GM10248 (cell line): ENCODE data around the gene GALNS.

Experiments
- CTCF ChIA-PET: fragments of 300-600 bp; sonication (Branson Sonifier 250); formaldehyde crosslinking; extraction: SDS; loops from one replicate; lab custom pipeline; 2021; ENCODE audit warnings: antibody characterized with exemption; lab: Yijun Ruan, JAX
- POLR2A ChIA-PET: fragments of 350-650 bp; sonication (Branson Sonifier 250); formaldehyde crosslinking; extraction: SDS; loops from one replicate; lab custom pipeline; 2020; ENCODE audit warnings: antibody characterized with exemption; lab: Yijun Ruan, JAX
- DNase-seq: peaks from one replicate; pipeline ENCODE4 v3.0.0; 2012; ENCODE audit errors: extremely low spot score
- CTCF ChIP-seq: IDR thresholded peaks from 2 replicates; pipeline ENCODE4 v1.5.1; 2012; ENCODE audit warnings: mild to moderate bottlenecking, low read depth; ENCODE audit errors: extremely low read depth, missing control alignments, control extremely low read depth

GALNS gene

DNA sequence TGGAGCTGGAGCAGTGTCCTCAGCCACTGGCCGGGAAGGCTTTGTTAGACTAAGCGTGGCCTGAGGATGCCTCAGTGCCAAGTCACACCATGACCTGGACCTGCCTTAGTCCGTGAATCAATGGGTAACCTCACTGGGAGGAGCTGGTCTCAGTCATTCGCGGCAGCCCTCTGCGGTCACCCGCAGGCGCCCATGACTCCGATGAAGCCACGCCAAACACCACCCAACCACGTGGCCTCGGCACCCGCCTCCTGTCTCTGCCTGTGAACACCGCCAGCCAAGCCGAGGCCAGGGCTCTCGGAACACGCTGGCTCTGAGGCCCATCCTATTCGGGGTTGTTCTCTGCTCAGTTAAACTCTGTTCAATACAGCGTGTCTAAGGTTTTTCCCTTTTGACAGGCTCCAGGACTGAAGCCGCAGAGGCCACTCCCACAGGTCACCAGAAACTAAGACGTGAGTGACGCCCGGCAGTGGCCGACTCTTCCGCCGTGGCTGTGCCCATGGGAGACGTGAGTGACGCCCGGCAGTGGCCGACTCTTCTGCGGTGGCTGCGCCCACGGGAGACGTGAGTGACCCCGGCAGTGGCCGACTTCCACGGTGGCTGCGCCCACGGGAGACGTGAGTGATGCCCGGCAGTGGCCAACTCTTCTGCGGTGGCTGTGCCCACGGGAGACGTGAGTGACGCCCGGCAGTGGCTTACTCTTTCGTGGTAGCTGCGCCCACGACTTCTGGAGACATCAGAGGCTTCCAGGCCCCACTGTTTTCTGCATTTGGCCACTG is 26.6 kb upstream of the GALNS start:
- no peak for DNase-seq
- no peak for TF ChIP-seq CTCF
- CTCF ChIA-PET, result no interaction called here
- POLR2A ChIA-PET, result no interaction called here

DNA sequence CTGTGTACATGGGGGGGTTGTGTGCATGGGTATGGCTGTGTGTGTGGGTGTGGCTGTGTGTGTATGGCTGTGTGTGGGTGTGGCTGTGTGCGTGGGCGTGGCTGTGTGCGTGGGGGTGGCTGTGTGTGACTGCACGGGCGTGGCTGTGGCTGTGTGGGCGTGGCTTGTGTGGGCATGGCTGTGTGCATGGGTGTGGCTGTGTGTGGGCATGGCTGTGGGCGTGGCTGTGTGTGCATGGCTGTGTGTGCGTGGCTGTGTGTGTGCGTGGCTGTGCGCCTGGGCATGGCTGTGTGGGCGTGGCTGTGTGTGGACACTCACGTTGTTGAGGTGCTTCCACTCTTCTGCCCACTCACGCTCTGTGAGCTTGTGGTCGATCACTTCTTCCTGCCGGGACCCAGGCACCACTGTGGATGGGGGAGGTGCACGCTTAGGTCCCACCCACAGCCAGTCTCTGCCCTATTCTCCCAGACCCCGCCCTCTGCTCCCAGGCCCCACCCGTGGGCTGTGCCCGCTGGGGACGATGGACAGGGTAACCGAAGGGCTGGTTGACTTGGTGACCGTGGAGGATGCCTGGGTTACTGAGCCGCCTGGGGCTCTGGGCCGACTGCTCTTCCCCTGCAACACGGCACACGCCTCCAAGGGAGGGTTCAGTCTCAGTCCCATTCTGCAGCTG is 25.7 kb upstream of the GALNS start:
- ChIA-PET CTCF (no interaction called here), POLR2A (no interaction called here)
- no peak for DNase-seq
- TF ChIP-seq CTCF, result no peak

- no peak for TF ChIP-seq CTCF
- POLR2A ChIA-PET, result no interaction called here
- no peak for DNase-seq
- CTCF ChIA-PET, result interaction anchor here (1.1 kb wide), 1 partner anchor 144 kb away, joined by 3 read pairs; no protein-coding TSS in a partner anchor
Measured at GRCh38 chr16:88881675-88882357, 25.1 kb upstream of the GALNS start.

- ChIA-PET CTCF (interaction anchor here (1.1 to 1.3 kb wide), 2 partner anchors 144 to 286 kb away, joined by 3 to 4 read pairs; no protein-coding TSS in a partner anchor), POLR2A (no interaction called here)
- DNase-seq, result no peak
- TF ChIP-seq CTCF, result no peak
Measured at GRCh38 chr16:88881007-88881615, 24.4 kb upstream of the GALNS start.

DNA sequence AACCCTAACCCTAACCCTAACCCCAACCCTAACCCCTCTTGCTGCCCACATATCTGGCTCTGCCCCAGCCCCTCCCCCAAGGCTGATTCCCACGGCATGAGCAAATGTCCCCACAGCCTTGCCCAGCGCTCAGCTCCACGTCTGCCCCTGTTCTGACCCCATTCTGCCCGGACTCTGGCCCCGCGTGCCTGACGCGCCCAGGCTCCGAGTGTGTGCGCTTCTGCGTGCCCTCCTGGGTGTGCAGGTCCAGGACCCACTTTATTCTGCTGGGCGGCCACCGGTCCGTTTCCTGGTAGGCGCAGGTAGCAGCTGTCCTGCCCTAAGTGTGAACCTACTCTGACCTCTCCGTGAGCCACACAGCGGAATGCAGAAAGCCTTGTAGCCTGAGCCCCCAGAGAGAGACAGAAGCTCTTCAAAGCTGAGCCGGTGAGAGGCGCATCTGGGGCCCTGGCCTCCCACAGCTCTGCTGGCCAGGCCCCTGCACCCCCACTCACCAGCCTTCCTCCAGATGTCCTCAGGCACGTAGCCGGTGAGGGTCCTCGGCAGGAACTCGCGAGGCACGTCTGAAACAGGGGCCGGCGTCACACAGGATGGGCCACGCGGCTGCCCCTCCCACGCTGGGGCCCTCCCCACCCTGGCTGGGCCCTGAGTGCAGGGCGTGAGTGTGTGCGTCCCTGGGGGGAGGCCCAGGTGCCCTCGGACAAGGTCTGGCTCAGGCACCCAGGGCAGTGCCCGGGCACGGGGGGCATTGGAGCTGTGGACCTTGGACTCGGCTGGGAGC is 23.7 kb upstream of the GALNS start:
- ChIA-PET POLR2A (no interaction called here), CTCF (interaction anchor here (1.1 to 1.3 kb wide), 2 partner anchors 143 to 287 kb away, joined by 3 to 4 read pairs; no protein-coding TSS in a partner anchor)
- DNase-seq, result no peak
- no peak for TF ChIP-seq CTCF
